GM18498 (cell line): ENCODE data around the gene ZNF529.

Source experiments
- ATAC-seq: cut with Tn5 transposase; IDR thresholded peaks from one replicate; pipeline ENCODE4 v1.9.1; 2021; ENCODE audit warnings: mild to moderate bottlenecking, moderate library complexity; ENCODE audit not compliant: unreplicated experiment

ZNF529 gene

DNA sequence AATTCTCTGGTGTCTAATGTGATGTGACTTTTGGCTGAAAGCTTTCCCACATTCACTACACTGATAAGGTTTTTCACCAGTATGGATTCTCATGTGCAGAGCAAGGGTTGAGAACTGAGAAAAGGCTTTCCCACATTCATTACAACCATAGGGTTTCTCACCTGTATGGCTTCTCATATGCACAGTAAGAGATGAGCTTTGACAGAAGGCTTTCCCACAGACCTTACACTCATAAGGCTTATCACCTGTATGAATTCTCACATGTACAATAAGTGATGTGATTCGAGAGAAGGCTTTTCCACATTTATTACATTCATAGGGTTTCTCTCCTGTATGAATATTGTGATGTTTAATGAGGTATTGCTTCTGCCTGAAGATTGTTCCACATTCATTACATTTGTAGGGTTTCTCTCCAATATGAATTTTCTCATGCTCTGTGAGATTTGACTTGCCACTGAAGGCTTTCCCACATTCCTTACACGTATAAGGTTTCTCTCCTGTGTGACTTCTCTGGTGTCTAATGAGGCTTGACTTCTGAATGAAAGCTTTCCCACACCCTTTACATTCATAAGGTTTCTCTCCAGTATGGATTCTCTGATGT lies 59.0 kb downstream of the ZNF529 start:
- ATAC-seq, result no peak

DNA sequence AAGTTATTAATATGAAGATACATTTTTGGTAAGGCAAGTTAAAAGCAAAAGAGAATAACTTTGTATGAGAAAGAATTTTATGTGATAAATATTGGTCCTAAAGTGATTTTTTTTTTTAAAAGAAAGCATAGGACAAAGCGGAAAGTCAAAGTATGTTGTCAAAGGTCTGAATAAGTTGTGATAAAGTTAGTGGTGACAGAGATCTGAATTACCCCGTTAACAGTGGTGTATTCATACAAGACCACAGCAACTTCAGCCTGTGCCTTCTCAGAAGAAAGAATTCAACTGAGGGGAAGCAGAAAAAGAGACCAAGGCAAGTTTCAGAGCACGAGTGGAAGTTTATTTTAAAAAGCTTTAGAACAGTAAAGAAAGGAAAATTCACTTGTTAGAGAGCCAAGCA lies 64.8 kb downstream of the ZNF529 start:
- ATAC-seq, result no peak

DNA sequence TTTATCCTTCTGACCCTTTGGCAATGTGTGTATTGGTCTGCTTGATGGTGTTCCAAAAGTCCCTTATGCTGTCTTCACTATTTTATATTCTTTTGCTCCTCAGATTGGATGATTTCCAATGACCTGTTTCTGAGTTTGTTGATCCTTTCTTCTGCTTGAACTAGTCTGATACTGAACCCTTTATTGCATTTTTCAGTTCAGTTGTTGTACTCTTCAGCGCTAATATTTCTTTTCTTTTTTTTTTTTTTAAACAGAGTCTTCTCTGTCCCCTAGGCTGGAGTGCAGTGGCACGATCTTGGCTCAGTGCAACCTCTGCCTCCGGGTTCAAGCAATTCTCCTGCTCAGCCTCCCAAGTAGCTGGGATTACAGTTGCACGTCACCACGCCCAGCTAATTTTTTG lies 71.1 kb downstream of the ZNF529 start:
- ATAC-seq, result no peak

GRCh38 chr19:36497001-36497400 lies 76.1 kb downstream of the ZNF529 start:
- ATAC-seq, result no peak
